ENCODE measurements around the gene RAB14.

DNA sequence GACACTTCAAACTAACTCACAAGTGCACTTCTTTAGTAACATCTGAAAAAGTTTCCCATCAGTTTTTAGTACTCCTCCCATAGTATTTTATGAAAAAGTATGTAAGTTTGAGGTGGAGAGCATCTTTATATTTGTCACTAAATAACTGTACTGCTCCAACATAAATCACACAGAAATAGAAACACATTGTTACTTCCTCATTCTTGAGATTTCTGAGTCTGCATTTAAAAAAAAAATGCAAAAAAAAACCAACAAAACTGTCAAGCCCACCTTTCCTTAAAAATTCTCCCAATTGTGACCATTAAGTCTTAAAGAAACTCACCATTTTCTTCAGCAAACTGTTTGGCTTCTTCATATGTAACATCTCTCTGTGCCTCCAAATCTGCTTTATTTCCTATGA lies 18.7 kb downstream of the RAB14 start:
- TF ChIP-seq ZNF274 (IDR thresholded peaks at IDR 0.05; ENCODE audit: low read depth, low read length) (no peak), YY1 (IDR thresholded peaks at IDR 0.05; ENCODE audit: insufficient read depth, insufficient read length) (no peak)

Measured in NT2/D1 (cell line).